SK-N-SH (cell line): ENCODE results near the gene C2orf42.

Experiments
- CHD2 ChIP-seq: fragments of 150-350 bp; IDR thresholded peaks from 2 replicates; pipeline ENCODE4 v1.6.1; 2018; ENCODE audit warnings: low read length; ENCODE audit not compliant: partially characterized antibody
- JUND ChIP-seq: IDR thresholded peaks from 2 replicates; pipeline ENCODE4 v1.4.0; 2012
- MAX ChIP-seq: IDR thresholded peaks from 2 replicates; pipeline ENCODE4 v1.4.0; 2012; ENCODE audit warnings: low read depth
- RXRA ChIP-seq: IDR thresholded peaks from 2 replicates; pipeline ENCODE4 v1.4.0; 2012; ENCODE audit warnings: low read depth, mild to moderate bottlenecking, borderline replicate concordance

- no peak for TF ChIP-seq CHD2
- no peak for TF ChIP-seq JUND
- no peak for TF ChIP-seq MAX
- TF ChIP-seq RXRA = no peak
These were observed 8.1 kb downstream of the C2orf42 start for GRCh38 chr2:70182689-70183088.
